Liver (tissue), 9 donors: ENCODE results near the gene CSTF2T. TPM values are rescaled to one million over a fixed set of nuclear protein-coding genes. Genes with fewer than 3 reads are reported as not detected.

ENCODE experiments used
- DNase-seq: peaks from one replicate; pipeline ENCODE4 v3.0.0-alpha.2; 2017; ENCODE audit warnings: low spot score
- H3K27ac ChIP-seq, 2 donors: one replicate each; pipeline ENCODE4 v1.7.0; 2013; ENCODE audit warnings: inconsistent platforms in 2 of 2, low read length in 2 of 2, control low read depth in 1 of 2, low read depth in 1 of 2, mild to moderate bottlenecking in 1 of 2
- H3K27me3 ChIP-seq, 4 donors: one replicate each; pipeline versions ENCODE4 v1.6.1 to v1.7.0; 2013; ENCODE audit warnings: low read length in 3 of 4, inconsistent platforms in 1 of 4, mild to moderate bottlenecking in 1 of 4, moderate library complexity in 1 of 4; ENCODE audit not compliant: control insufficient read depth in 4 of 4, insufficient read depth in 4 of 4
- H3K36me3 ChIP-seq, 4 donors: one replicate each; pipeline versions ENCODE4 v1.6.1 to v1.7.0; 2013; ENCODE audit warnings: low read length in 3 of 4, mild to moderate bottlenecking in 3 of 4, low read depth in 1 of 4, moderate library complexity in 1 of 4; ENCODE audit not compliant: control insufficient read depth in 4 of 4, insufficient read depth in 3 of 4
- H3K4me1 ChIP-seq, 4 donors: one replicate each; pipeline versions ENCODE4 v1.6.1 to v1.7.0; 2013; ENCODE audit warnings: low read length in 3 of 4, mild to moderate bottlenecking in 3 of 4, moderate library complexity in 1 of 4; ENCODE audit not compliant: control insufficient read depth in 4 of 4, insufficient read depth in 4 of 4
- H3K4me3 ChIP-seq, 3 donors: one replicate each; pipeline versions ENCODE4 v1.6.1 to v1.7.0; 2013; ENCODE audit warnings: low read length in 3 of 3, control low read depth in 1 of 3, low read depth in 1 of 3, mild to moderate bottlenecking in 1 of 3
- H3K9ac ChIP-seq, 2 donors: one replicate each; pipeline ENCODE4 v1.7.0; 2013; ENCODE audit warnings: low read length in 2 of 2, mild to moderate bottlenecking in 2 of 2, moderate library complexity in 2 of 2, control low read depth in 1 of 2, low read depth in 1 of 2
- H3K9me3 ChIP-seq, 4 donors: one replicate each; pipeline versions ENCODE4 v1.6.1 to v1.7.0; 2013; ENCODE audit warnings: low read length in 3 of 4; ENCODE audit not compliant: control insufficient read depth in 4 of 4
- ATF3 ChIP-seq: IDR thresholded peaks from 2 replicates; pipeline ENCODE4 v1.6.1; 2016; ENCODE audit warnings: antibody characterized with exemption
- EGR1 ChIP-seq, 2 donors: IDR thresholded peaks; 2 replicates each; pipeline ENCODE4 v1.6.1; 2016 to 2018; ENCODE audit warnings: antibody characterized with exemption in 2 of 2, low read depth in 2 of 2
- FOXA1 ChIP-seq: IDR thresholded peaks from 2 replicates; pipeline ENCODE4 v1.6.1; 2016; ENCODE audit warnings: antibody characterized with exemption
- FOXA2 ChIP-seq: IDR thresholded peaks from 2 replicates; pipeline ENCODE4 v1.6.1; 2016; ENCODE audit warnings: antibody characterized with exemption
- GABPA ChIP-seq, 2 donors: IDR thresholded peaks in 1 of 2; conservative IDR thresholded peaks in 1 of 2; 2 replicates each; pipeline ENCODE4 v1.6.1; 2016; ENCODE audit warnings: antibody characterized with exemption in 2 of 2, mild to moderate bottlenecking in 1 of 2, moderate library complexity in 1 of 2
- HNF4A ChIP-seq, 2 donors: conservative IDR thresholded peaks; 2 replicates each; pipeline ENCODE4 v1.6.1; 2016; ENCODE audit warnings: antibody characterized with exemption in 2 of 2, mild to moderate bottlenecking in 2 of 2
- JUND ChIP-seq, 2 donors: IDR thresholded peaks; 2 replicates each; pipeline ENCODE4 v1.6.1; 2016; ENCODE audit warnings: antibody characterized with exemption in 2 of 2
- MAX ChIP-seq: IDR thresholded peaks from 2 replicates; pipeline ENCODE4 v1.6.1; 2016; ENCODE audit warnings: antibody characterized with exemption
- RAD21 ChIP-seq, 2 donors: IDR thresholded peaks; 2 replicates each; pipeline ENCODE4 v1.6.1; 2016; ENCODE audit warnings: antibody characterized with exemption in 2 of 2, mild to moderate bottlenecking in 2 of 2
- REST ChIP-seq: IDR thresholded peaks from 2 replicates; pipeline ENCODE4 v1.6.1; 2016; ENCODE audit warnings: antibody characterized with exemption, mild to moderate bottlenecking
- RXRA ChIP-seq, 2 donors: IDR thresholded peaks; 2 replicates each; pipeline ENCODE4 v1.6.1; 2017 to 2018; ENCODE audit warnings: antibody characterized with exemption in 2 of 2, mild to moderate bottlenecking in 1 of 2
- SP1 ChIP-seq: IDR thresholded peaks from 2 replicates; pipeline ENCODE4 v1.6.1; 2018; ENCODE audit warnings: antibody characterized with exemption, mild to moderate bottlenecking
- TAF1 ChIP-seq: conservative IDR thresholded peaks from 2 replicates; pipeline ENCODE4 v1.6.1; 2016; ENCODE audit warnings: antibody characterized with exemption, mild to moderate bottlenecking
- WGBS: extraction: QIAGEN DNeasy Blood & Tissue Kit; methylation state at CpG from one replicate; pipeline ENCODE4 v1.1.7; 2013; 5-methylcytosine and 5-hydroxymethylcytosine counted together
- polyA plus RNA-seq, 2 donors: library from polyadenylated mRNA; stranded (reverse) in 1 of 2; unstranded in 1 of 2; fragments of 200-250 nt in 1 of 2; fragments of >200 nt in 1 of 2; fragmentation: Nextera tagmentation in 1 of 2; extraction: Ambion mirVana in 1 of 2; gene quantifications; one replicate each; pipeline versions ENCODE4 v1.2.1 to v1.2.3, GENCODE V29; 2013 to 2015
- total RNA-seq, 2 donors: library from RNA; depleted of rRNA; stranded (reverse); fragments of >200 nt; gene quantifications; one replicate each; pipeline ENCODE4 v1.2.3, GENCODE V29; 2014
- donor health status: healthy.
- donor health status: healthy.
- donor health status: healthy.
- donor health status: healthy.
- donor health status: healthy.

The CSTF2T gene
- total and polyA plus RNA-seq, 4 donors, result 2.7 to 14.2 (median 9.4) TPM

GRCh38 chr10:51709324-51709972 is 10.1 kb upstream of the CSTF2T start:
- no peak overlapping the region for H3K27ac ChIP-seq
- H3K9me3 ChIP-seq, result no peaks in the 10 kb centered on the region
- no peak for DNase-seq
- 61% methylated on average over 2 of the region's 2 CpGs for WGBS
- H3K27me3 ChIP-seq, result peaks cover 0 to 3% (median 0%) of the 10 kb centered on the region in 4 donors
- no peak overlapping the region for H3K9ac ChIP-seq
- H3K36me3 ChIP-seq, result no peaks in the 10 kb centered on the region
- H3K4me1 ChIP-seq, result no peaks in the 10 kb centered on the region
- H3K4me3 ChIP-seq, result no peak overlapping the region
- TF ChIP-seq FOXA2 (no peak), RXRA (IDR thresholded peaks at IDR 0.05) (no peak), MAX (no peak), EGR1 (IDR thresholded peaks at IDR 0.05; ENCODE audit: low read depth in 2 of 2) (no peak), REST (no peak), TAF1 (no peak), HNF4A (conservative IDR thresholded peaks at IDR 0.05) (no peak)

- 79% methylated on average over 2 of the region's 2 CpGs for WGBS
- Histone ChIP-seq H3K9ac (no peak overlapping the region), H3K4me3 (no peak overlapping the region), H3K27ac (no peak overlapping the region), H3K4me1 (no peaks in the 10 kb centered on the region), H3K36me3 (no peaks in the 10 kb centered on the region), H3K9me3 (no peaks in the 10 kb centered on the region), H3K27me3 (no peaks in the 10 kb centered on the region)
- no peak for TF ChIP-seq MAX
- no peak for TF ChIP-seq HNF4A (conservative IDR thresholded peaks at IDR 0.05)
- no peak for TF ChIP-seq EGR1 (IDR thresholded peaks at IDR 0.05; ENCODE audit: low read depth in 2 of 2)
- TF ChIP-seq TAF1, result no peak
- TF ChIP-seq FOXA1, result no peak
- TF ChIP-seq JUND (IDR thresholded peaks at IDR 0.05), result no peak
- TF ChIP-seq REST, result no peak
- no peak for TF ChIP-seq RAD21 (IDR thresholded peaks at IDR 0.05)
- TF ChIP-seq ATF3, result no peak
- no peak for TF ChIP-seq SP1
- no peak for TF ChIP-seq GABPA (IDR thresholded peaks at IDR 0.05 in 1 of 2, conservative IDR thresholded peaks at IDR 0.05 in 1 of 2)
- DNase-seq, result no peak
Observed at GRCh38 chr10:51708609-51709008, 9.2 kb upstream of the CSTF2T start.
